Upper lobe of right lung (tissue), 1 donor: ENCODE measurements around the gene CMTM4. TPM values are rescaled to one million over a fixed set of nuclear protein-coding genes. Genes with fewer than 3 reads are reported as not detected.

Experiments
- ATAC-seq: fragments of 200-7000 bp; cut with Tn5 transposase; one replicate; pipeline ENCODE4 v1.9.1; 2020; ENCODE audit warnings: mild to moderate bottlenecking, moderate library complexity
- DNase-seq: peaks from one replicate; pipeline ENCODE4 v3.0.0-alpha.2; 2020
- H3K27ac ChIP-seq: fragments of 200-600 bp; one replicate; pipeline ENCODE4 v1.8.0; 2022
- H3K27me3 ChIP-seq: fragments of 200-600 bp; one replicate; pipeline ENCODE4 v1.8.0; 2022; ENCODE audit warnings: mild to moderate bottlenecking
- H3K36me3 ChIP-seq: fragments of 200-600 bp; one replicate; pipeline ENCODE4 v1.8.0; 2022
- H3K4me1 ChIP-seq: fragments of 200-600 bp; one replicate; pipeline ENCODE4 v1.8.0; 2022
- H3K4me3 ChIP-seq: fragments of 200-600 bp; one replicate; pipeline ENCODE4 v1.8.0; 2022; ENCODE audit warnings: mild to moderate bottlenecking
- H3K9me3 ChIP-seq: fragments of 200-600 bp; one replicate; pipeline ENCODE4 v1.8.0; 2022
- CTCF ChIP-seq: fragments of 200-600 bp; IDR thresholded peaks from one replicate; pipeline ENCODE4 v1.8.0; 2022; ENCODE audit warnings: antibody characterized with exemption
- intact Hi-C: fragments of 100-400 bp; cut with DNase I; formaldehyde crosslinking; loops from one replicate; pipeline ENCODE4 v1.11.0; 2022
- total RNA-seq: library from RNA; stranded (reverse); fragmentation: NEBNext Ultra II Directional; extraction: Animal tissue kit (Norgen Biotek cat#: 25700); gene quantifications from one replicate; pipeline ENCODE4 v1.2.1, GENCODE V29; 2021
- donor health status: DM: no; HTN: yes; CAD: no; lungs with severe emphysema.

CMTM4 gene
- total RNA-seq, 1 donor from 2014 or later, result 58.0 TPM

- Histone ChIP-seq H3K27me3 (no peaks in the 10 kb centered on the region), H3K4me1 (peaks cover 4% of the 10 kb centered on the region), H3K9me3 (no peaks in the 10 kb centered on the region), H3K27ac (no peak overlapping the region), H3K4me3 (no peak overlapping the region), H3K36me3 (no peaks in the 10 kb centered on the region)
- intact Hi-C loops, result no loop called here
- DNase-seq, result no peak
- ATAC-seq, result no peak
- no peak for TF ChIP-seq CTCF
These were observed 106.2 kb downstream of the CMTM4 start for GRCh38 chr16:66590322-66590721.

DNA sequence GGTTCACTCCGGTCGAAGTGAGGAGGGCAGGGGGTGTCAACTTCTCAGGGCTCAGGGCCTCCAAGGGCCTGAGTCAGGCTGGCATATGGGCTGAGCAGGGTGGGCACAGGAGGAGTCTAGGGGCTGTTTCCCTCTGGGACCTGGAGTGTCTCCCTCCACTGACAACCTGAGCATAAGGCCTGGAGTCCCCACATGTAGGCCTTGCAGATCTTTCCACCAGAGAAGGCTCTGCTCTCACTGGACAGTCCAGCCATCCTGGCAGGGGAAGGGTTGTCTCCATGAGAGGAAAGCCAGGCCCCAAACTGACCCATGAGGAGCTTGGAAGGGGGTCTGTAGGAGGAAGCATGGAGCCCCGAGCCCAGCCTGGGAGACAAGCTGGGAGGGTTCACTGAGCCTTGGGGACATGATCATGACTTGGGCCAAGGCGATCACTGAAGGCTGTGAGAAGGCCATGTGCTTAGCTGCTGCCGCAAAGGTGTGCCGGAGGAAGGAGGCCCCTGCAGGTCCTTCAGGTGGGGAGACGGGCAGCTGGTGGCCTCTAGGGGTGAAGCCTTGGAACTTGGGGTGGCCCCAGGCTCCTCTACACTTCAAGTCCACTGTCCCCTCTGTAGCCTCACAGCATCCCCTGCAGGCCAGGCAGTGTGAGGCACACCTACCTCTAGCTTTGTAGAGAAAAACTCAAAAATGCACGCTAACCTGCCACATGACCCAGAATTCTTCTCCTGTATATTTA is 107.4 kb downstream of the CMTM4 start:
- ATAC-seq, result peak; percentile 97
- DNase-seq, result peak; percentile 82
- H3K4me1 ChIP-seq, result peaks cover 4% of the 10 kb centered on the region
- no peak overlapping the region for H3K4me3 ChIP-seq
- H3K27me3 ChIP-seq, result no peaks in the 10 kb centered on the region
- H3K9me3 ChIP-seq, result no peaks in the 10 kb centered on the region
- H3K27ac ChIP-seq, result no peak overlapping the region
- H3K36me3 ChIP-seq, result no peaks in the 10 kb centered on the region
- peak; percentile 66 for TF ChIP-seq CTCF
- intact Hi-C loops, result no loop called here

DNA sequence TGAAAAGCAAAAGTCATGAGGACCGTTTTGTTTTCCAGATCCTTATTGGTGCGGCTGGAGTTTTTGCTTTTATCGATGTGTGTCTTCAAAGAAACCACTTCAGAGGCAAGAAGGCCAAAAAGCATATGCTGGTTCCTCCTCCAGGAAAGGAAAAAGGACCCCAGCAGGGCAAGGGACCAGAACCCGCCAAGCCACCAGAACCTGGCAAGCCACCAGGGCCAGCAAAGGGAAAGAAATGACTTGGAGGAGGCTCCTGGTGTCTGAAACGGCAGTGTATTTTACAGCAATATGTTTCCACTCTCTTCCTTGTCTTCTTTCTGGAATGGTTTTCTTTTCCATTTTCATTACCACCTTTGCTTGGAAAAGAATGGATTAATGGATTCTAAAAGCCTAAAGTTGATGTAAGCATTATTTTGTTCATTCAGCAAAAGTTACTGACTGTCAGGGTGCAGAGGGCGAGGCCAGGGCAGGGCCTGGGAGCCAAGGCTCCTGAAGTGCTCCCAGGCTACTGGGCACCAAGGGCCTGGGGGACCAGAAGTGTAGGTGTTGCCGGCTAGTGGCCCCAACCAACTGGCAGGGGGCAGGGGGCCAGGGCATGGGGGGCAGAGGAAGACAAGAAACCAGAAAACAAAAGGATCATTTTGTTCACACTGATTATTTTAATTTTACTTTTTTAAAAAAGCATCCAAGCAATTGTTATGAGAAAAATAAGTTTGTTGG is 108.5 kb downstream of the CMTM4 start:
- H3K27me3 ChIP-seq, result no peaks in the 10 kb centered on the region
- no peak overlapping the region for H3K27ac ChIP-seq
- no peaks in the 10 kb centered on the region for H3K36me3 ChIP-seq
- no peaks in the 10 kb centered on the region for H3K9me3 ChIP-seq
- no peak for TF ChIP-seq CTCF
- peaks cover 4% of the 10 kb centered on the region for H3K4me1 ChIP-seq
- H3K4me3 ChIP-seq, result no peak overlapping the region
- intact Hi-C loops, result no loop called here
- ATAC-seq, result no peak
- no peak for DNase-seq

- intact Hi-C loops, result no loop called here
- no peak for DNase-seq
- H3K27ac ChIP-seq, result peak overlapping the region; percentile 24
These were observed 110.9 kb downstream of the CMTM4 start for GRCh38 chr16:66585481-66586239.

More at GRCh38 chr16:66585481-66586239, 110.9 kb downstream of the CMTM4 start:
- no peaks in the 10 kb centered on the region for H3K9me3 ChIP-seq
- no peak overlapping the region for H3K4me3 ChIP-seq
- ATAC-seq, result peak; percentile 61
- H3K4me1 ChIP-seq, result peaks cover 4% of the 10 kb centered on the region
- H3K27me3 ChIP-seq, result no peaks in the 10 kb centered on the region
- no peak for TF ChIP-seq CTCF
- H3K36me3 ChIP-seq, result no peaks in the 10 kb centered on the region
